K562 treated with DMSO at 1 percent for 4 hours (cell line): ENCODE data around the gene PKD2L1. TPM values are rescaled to one million over a fixed set of nuclear protein-coding genes. Genes with fewer than 3 reads are reported as not detected.

Source experiments
- total RNA-seq: library from RNA; unstranded; fragments of 300-600 nt; gene quantifications from 2 replicates; pipeline ENCODE4 v1.2.3, GENCODE V29; 2022; ENCODE audit not compliant: insufficient read depth

The PKD2L1 gene
- not detected in 2 replicates for total RNA-seq

GRCh38 chr10:100330079-100330478 lies at the start of gene PKD2L1:
PKD2L1 (minus strand) TSS chr10:100330228; CDS start chr10:100330103, 125 bp downstream.

GRCh38 chr10:100346765-100347567 lies 16.9 kb upstream of the PKD2L1 start, which contains the start of gene SCD:
SCD (plus strand) TSS chr10:100347233; CDS start chr10:100347505, 272 bp downstream.

GRCh38 chr10:100286051-100287033 lies 43.7 kb downstream of the PKD2L1 start, which contains the start of gene BLOC1S2:
BLOC1S2 (minus strand) TSS chr10:100286680; CDS start chr10:100286659, 21 bp downstream.

GRCh38 chr10:100267239-100268104 lies 62.6 kb downstream of the PKD2L1 start, which contains the start of gene CWF19L1:
CWF19L1 (minus strand) TSS chr10:100267638; CDS start chr10:100267593, 45 bp downstream.

Other genes starting within 250 kb of the PKD2L1 start
- not detected in 2 replicates for gene CPN1, start 248.4 kb downstream of the PKD2L1 start, total RNA-seq
- 14.8 and 18.2 TPM in 2 replicates for gene ERLIN1, start 144.2 kb downstream of the PKD2L1 start, total RNA-seq
- gene CHUK, start 100.6 kb downstream of the PKD2L1 start, total RNA-seq = 12.3 and 12.8 TPM in 2 replicates
- 11.6 and 13.7 TPM in 2 replicates for gene CWF19L1, start 62.6 kb downstream of the PKD2L1 start, total RNA-seq
- 25.1 and 31.5 TPM in 2 replicates for gene BLOC1S2, start 43.5 kb downstream of the PKD2L1 start, total RNA-seq
- 132 and 190 TPM in 2 replicates for gene SCD, start 17.0 kb upstream of the PKD2L1 start, total RNA-seq
- gene WNT8B, start 132.8 kb upstream of the PKD2L1 start, total RNA-seq = not detected in 2 replicates
- 1.8 and 2.6 TPM in 2 replicates for gene SEC31B, start 189.6 kb upstream of the PKD2L1 start, total RNA-seq
- 180 and 208 TPM in 2 replicates for gene NDUFB8, start 199.6 kb upstream of the PKD2L1 start, total RNA-seq
- 2.4 and 2.9 TPM in 2 replicates for gene HIF1AN, start 205.7 kb upstream of the PKD2L1 start, total RNA-seq